HG02943 (cell line): ENCODE data around the gene SERPINA1.
"Not testable (repeated sequence)": the region's sequence is repeated elsewhere in the genome, so short reads cannot be mapped to it uniquely, and the experiment has no call there.

Source experiments
- ATAC-seq: cut with Tn5 transposase; IDR thresholded peaks from one replicate; pipeline ENCODE4 v1.9.1; 2021; ENCODE audit warnings: mild to moderate bottlenecking, low read depth, moderate library complexity; ENCODE audit not compliant: unreplicated experiment

Gene SERPINA1

GRCh38 chr14:94354638-94355185 is 33.7 kb downstream of the SERPINA1 start:
- no peak for ATAC-seq

GRCh38 chr14:94354190-94354589 is 34.2 kb downstream of the SERPINA1 start:
- not testable (repeated sequence) for ATAC-seq

GRCh38 chr14:94349276-94349675 is 39.1 kb downstream of the SERPINA1 start:
- ATAC-seq: no peak

GRCh38 chr14:94348836-94349235 is 39.6 kb downstream of the SERPINA1 start:
- no peak for ATAC-seq

- no peak for ATAC-seq
Measured at GRCh38 chr14:94346841-94347240, 41.6 kb downstream of the SERPINA1 start.

GRCh38 chr14:94346065-94346786 is 42.2 kb downstream of the SERPINA1 start:
- ATAC-seq: not testable (repeated sequence)

- no peak for ATAC-seq
Measured at GRCh38 chr14:94345344-94346064, 42.9 kb downstream of the SERPINA1 start.

- ATAC-seq: no peak
Measured at GRCh38 chr14:94344389-94344788, 44.0 kb downstream of the SERPINA1 start.

- ATAC-seq: no peak
Measured at GRCh38 chr14:94343238-94344005, 45.0 kb downstream of the SERPINA1 start.

- no peak for ATAC-seq
Measured at GRCh38 chr14:94342334-94342934, 46.0 kb downstream of the SERPINA1 start.

GRCh38 chr14:94341656-94342333 is 46.6 kb downstream of the SERPINA1 start:
- no peak for ATAC-seq

- no peak for ATAC-seq
Measured at GRCh38 chr14:94340533-94340932, 47.9 kb downstream of the SERPINA1 start.

GRCh38 chr14:94338023-94338422 is 50.4 kb downstream of the SERPINA1 start:
- ATAC-seq: no peak

GRCh38 chr14:94337274-94337673 is 51.1 kb downstream of the SERPINA1 start:
- no peak for ATAC-seq

GRCh38 chr14:94334872-94335271 is 53.5 kb downstream of the SERPINA1 start:
- ATAC-seq: no peak

GRCh38 chr14:94332587-94332986 is 55.8 kb downstream of the SERPINA1 start:
- no peak for ATAC-seq

- ATAC-seq: no peak
Measured at GRCh38 chr14:94332063-94332583, 56.3 kb downstream of the SERPINA1 start.

- ATAC-seq: no peak
Measured at GRCh38 chr14:94331462-94331861, 56.9 kb downstream of the SERPINA1 start.

GRCh38 chr14:94330857-94331256 is 57.5 kb downstream of the SERPINA1 start:
- ATAC-seq: no peak

GRCh38 chr14:94330432-94330831 is 58.0 kb downstream of the SERPINA1 start:
- no peak for ATAC-seq
